ENCODE data around the gene PEBP1. TPM values are rescaled to one million over a fixed set of nuclear protein-coding genes. Genes with fewer than 3 reads are reported as not detected.

PEBP1 gene
- total RNA-seq, 2 experiments from 2014 or later = 93.7 to 136 TPM

DNA sequence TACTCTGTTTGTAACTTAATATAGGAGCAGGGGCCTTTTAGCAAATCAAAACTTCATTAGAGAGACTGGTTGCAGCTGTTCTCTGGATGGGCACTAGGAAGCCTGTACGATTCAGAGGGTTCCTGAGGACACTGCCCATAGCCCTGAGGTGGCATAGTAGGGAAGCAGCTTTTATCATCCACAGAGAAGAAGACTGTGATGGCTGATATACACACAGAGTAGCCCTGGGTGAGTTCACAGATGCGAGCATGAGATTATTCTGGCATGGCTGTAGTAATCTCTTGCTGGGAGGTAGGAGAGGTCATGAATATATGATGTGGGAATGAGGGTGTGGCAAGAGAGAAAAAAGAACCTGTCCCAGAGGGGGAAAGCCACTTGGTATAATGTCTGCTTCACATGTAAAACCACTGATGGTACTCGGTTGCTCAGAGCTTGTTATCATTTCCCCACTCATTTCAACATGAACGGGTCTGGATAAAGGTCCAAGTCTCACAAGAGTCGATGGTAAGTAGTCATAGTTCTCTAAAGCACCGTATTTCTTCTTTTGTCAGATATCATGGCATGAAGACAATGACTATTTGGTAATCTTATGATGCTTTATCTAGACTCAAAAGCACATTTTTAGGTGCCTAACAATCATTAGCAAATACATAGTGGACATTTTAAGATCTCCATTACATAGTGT lies 52.0 kb downstream of the PEBP1 start:
- CTCF ChIA-PET = interaction anchor here (1.5 kb wide), 1 partner anchor 189 kb away, joined by 11 read pairs; the partner anchor contains the start of gene SUDS3
- Mint-ChIP-seq H3K36me3 (peaks cover 16% of the 10 kb centered on the region), H3K4me3 (no peak overlapping the region), H3K27me3 (no peaks in the 10 kb centered on the region), H3K4me1 (peaks cover 2% of the 10 kb centered on the region), H3K27ac (no peak overlapping the region), H3K9me3 (ENCODE audit: low read depth) (no peaks in the 10 kb centered on the region)
- no peak for ATAC-seq
- no peak for DNase-seq

DNA sequence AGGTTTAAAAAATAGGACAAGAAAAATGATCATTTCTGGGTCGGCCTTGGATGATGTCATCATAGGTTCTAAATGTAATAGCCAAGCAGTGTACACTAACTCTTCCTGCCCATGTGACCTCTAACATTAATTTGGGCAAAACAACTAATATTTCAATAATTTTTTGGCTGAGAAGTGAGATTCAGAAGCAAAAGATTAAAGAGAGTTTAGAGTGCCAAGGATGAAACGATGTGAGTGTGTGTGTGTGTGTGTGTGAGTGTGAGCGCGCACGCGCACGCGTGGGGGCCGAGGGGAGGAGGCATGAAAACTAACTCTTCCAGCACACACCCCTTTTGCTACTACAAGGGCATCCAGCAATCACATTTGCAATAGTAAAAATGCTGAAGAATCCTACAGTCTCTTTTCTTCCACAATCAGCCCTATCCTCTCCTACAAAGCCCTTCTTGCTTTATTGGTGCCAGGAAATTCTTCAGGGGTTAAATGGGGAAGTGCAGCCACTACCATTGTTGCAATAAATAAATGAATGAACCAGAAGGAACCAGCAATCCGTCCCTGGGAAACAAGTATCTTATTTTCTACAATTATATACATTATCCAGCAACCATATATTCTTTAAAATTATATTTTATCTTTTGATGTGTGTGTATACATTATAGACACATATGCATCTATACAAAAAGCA lies 52.9 kb downstream of the PEBP1 start:
- CTCF ChIA-PET = interaction anchor here (0.6 kb wide), 1 partner anchor 187 kb away, joined by 3 read pairs; no protein-coding TSS in a partner anchor
- H3K4me3 Mint-ChIP-seq = no peak overlapping the region

DNA sequence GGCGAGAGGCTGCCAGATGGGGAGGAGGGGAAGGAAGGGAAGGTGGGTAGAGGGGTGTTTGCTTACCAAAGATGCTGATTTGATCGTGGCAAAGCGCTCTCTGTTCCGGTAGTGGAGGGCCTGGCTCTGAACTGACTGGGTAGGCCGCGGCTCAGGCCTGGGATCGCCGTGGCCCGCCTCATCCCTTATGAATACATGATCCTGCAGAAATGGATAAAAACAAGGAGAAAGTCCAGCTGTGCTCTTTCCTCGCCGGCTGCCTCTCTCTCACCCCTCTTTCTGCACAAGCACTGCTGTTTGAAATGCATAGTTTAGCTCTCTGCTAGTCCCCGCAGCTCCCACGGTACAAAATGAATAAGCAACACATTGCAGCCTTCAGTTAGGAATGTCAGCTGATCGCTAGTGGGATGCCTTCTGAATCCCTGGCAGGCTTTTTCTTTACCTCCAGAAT lies 53.8 kb downstream of the PEBP1 start:
- CTCF ChIA-PET = no interaction called here
- Mint-ChIP-seq H3K27me3 (no peaks in the 10 kb centered on the region), H3K27ac (no peak overlapping the region), H3K36me3 (peaks cover 18% of the 10 kb centered on the region), H3K9me3 (ENCODE audit: low read depth) (no peaks in the 10 kb centered on the region), H3K4me1 (peaks cover 2% of the 10 kb centered on the region), H3K4me3 (no peak overlapping the region)
- DNase-seq (no peak), ATAC-seq (no peak)

More for the DNA sequence above, 52.9 kb downstream of the PEBP1 start:
- ATAC-seq (no peak), DNase-seq (no peak)
- no peaks in the 10 kb centered on the region for H3K27me3 Mint-ChIP-seq
- H3K27ac Mint-ChIP-seq = no peak overlapping the region
- H3K4me1 Mint-ChIP-seq = peaks cover 2% of the 10 kb centered on the region
- peaks cover 16% of the 10 kb centered on the region for H3K36me3 Mint-ChIP-seq
- no peaks in the 10 kb centered on the region for H3K9me3 Mint-ChIP-seq (ENCODE audit: low read depth)

DNA sequence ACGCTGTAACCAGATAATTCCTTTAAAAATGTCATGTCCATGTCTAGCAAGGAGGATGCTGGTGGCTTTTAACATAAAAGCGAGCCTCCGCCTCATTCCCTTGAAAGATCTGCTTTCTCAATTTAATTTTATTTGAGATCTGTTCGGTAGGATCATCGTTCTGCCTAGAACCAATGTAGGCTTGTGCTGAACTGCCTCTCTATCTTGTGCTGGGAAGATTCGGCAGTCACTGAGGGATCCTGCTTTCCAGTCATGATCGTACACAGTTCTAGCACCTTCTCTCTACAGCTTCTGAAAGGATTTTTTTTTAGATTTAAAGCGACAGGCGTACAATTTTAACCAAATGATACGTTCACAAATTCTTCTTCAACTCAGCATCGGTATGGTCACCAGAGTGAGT lies 54.3 kb downstream of the PEBP1 start:
- CTCF ChIA-PET = no interaction called here
- H3K27ac Mint-ChIP-seq = no peak overlapping the region
- H3K4me1 Mint-ChIP-seq = peaks cover 2% of the 10 kb centered on the region
- no peak overlapping the region for H3K4me3 Mint-ChIP-seq
- ATAC-seq (no peak), DNase-seq (no peak)
- peaks cover 19% of the 10 kb centered on the region for H3K36me3 Mint-ChIP-seq
- H3K9me3 Mint-ChIP-seq (ENCODE audit: low read depth) = no peaks in the 10 kb centered on the region
- no peaks in the 10 kb centered on the region for H3K27me3 Mint-ChIP-seq

DNA sequence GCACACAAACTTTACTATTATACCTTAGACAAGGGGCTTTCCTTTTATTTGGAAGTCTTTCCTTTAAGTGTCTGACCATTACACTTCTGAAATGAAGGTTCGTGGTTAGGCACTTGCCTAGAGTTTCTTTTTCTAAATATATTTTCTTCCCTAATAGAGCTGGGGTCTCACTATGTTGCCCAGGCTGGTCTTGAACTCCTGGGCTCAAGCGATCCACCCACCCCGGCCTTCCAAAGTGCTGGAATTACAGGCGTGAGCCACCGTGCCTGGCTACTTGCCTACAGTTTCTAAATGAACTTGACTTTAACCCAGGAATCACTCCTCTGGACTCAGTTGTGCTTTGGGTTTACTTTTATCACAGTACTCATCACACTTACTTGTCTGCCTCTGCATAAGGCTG lies 57.6 kb downstream of the PEBP1 start:
- CTCF ChIA-PET = interaction anchor here (1.5 kb wide), 1 partner anchor 13 kb away, joined by 4 read pairs; no protein-coding TSS in a partner anchor

DNA sequence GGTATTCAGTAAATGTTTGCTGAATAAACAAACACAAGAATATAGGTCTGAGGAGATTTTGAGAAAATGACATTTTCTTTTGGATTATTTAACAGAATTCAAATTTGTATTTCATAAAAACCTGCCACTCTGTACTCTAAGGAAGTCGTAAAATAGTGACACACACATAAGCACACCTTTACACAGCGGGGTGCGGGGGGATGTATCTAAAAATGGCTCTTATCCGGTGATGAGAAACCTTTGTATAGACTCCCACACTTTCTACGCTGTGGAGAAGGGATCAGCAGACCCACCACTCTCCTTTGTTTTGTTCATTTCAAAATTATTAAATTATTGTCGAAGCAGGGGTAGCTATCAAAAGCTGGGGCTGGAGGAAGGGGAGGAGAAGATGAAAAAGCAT lies 58.0 kb downstream of the PEBP1 start:
- H3K4me3 Mint-ChIP-seq = no peak overlapping the region
- H3K27ac Mint-ChIP-seq = no peak overlapping the region
- ATAC-seq (no peak), DNase-seq (no peak)
- no peaks in the 10 kb centered on the region for H3K9me3 Mint-ChIP-seq (ENCODE audit: low read depth)
- H3K4me1 Mint-ChIP-seq = no peaks in the 10 kb centered on the region
- H3K27me3 Mint-ChIP-seq = no peaks in the 10 kb centered on the region
- CTCF ChIA-PET = no interaction called here
- H3K36me3 Mint-ChIP-seq = peaks cover 24% of the 10 kb centered on the region

More for the DNA sequence above, 57.6 kb downstream of the PEBP1 start:
- ATAC-seq (no peak), DNase-seq (no peak)
- Mint-ChIP-seq H3K9me3 (ENCODE audit: low read depth) (no peaks in the 10 kb centered on the region), H3K27ac (no peak overlapping the region), H3K4me3 (no peak overlapping the region), H3K4me1 (no peaks in the 10 kb centered on the region), H3K36me3 (peaks cover 19% of the 10 kb centered on the region), H3K27me3 (no peaks in the 10 kb centered on the region)

Other genes with a start within 250 kb of the PEBP1 start
- gene KSR2, start 167.1 kb upstream of the PEBP1 start, total RNA-seq = not detected
- gene RFC5, start 119.4 kb upstream of the PEBP1 start, total RNA-seq = 10 to 100 TPM; 55.4 to 55.7 TPM
- gene WSB2, start 74.9 kb upstream of the PEBP1 start, total RNA-seq = 10 to 100 TPM; 44.1 to 52.1 TPM
- 10 to 100 TPM in 1 of 2 experiments, 1 to 10 TPM in 1; 9.2 to 14.4 TPM for gene VSIG10, start 32.1 kb upstream of the PEBP1 start, total RNA-seq
- 10 to 100 TPM; 60.5 to 64.9 TPM for gene TAOK3, start 236.8 kb downstream of the PEBP1 start, total RNA-seq
- 10 to 100 TPM; 22.6 to 26.5 TPM for gene SUDS3, start 240.4 kb downstream of the PEBP1 start, total RNA-seq